ENCODE data around the gene APOBEC4. TPM values are rescaled to one million over a fixed set of nuclear protein-coding genes. Genes with fewer than 3 reads are reported as not detected.

The APOBEC4 gene
- total RNA-seq, 1 donor: not detected

DNA sequence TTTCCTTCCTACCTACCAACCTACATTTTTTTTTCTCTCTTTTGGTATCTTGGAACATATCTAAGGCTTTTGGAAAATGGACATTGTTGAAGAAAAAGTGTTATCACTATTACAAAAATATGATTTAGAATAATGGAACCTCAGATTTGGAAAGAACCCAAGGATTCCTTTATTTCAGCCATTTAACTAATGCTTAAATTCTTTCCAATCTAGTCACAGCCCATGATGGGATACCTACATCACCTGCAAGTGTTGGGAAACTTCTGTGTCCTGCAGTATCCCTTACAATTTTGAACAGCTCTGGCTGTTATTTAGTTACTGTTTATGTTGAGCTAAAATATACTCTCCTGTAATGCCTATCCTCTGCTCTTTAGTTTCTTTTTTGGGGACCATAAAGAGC lies 22.3 kb upstream of the APOBEC4 start:
- peak; percentile 52 for DNase-seq (ENCODE audit: low read depth)
- no peak overlapping the region for H3K4me3 ChIP-seq (ENCODE audit: low read depth, low read length)
- TF ChIP-seq, protein P1, sequence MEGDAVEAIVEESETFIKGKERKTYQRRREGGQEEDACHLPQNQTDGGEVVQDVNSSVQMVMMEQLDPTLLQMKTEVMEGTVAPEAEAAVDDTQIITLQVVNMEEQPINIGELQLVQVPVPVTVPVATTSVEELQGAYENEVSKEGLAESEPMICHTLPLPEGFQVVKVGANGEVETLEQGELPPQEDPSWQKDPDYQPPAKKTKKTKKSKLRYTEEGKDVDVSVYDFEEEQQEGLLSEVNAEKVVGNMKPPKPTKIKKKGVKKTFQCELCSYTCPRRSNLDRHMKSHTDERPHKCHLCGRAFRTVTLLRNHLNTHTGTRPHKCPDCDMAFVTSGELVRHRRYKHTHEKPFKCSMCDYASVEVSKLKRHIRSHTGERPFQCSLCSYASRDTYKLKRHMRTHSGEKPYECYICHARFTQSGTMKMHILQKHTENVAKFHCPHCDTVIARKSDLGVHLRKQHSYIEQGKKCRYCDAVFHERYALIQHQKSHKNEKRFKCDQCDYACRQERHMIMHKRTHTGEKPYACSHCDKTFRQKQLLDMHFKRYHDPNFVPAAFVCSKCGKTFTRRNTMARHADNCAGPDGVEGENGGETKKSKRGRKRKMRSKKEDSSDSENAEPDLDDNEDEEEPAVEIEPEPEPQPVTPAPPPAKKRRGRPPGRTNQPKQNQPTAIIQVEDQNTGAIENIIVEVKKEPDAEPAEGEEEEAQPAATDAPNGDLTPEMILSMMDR (IDR thresholded peaks at IDR 0.05; ENCODE audit: insufficient read depth, low read length): no peak

DNA sequence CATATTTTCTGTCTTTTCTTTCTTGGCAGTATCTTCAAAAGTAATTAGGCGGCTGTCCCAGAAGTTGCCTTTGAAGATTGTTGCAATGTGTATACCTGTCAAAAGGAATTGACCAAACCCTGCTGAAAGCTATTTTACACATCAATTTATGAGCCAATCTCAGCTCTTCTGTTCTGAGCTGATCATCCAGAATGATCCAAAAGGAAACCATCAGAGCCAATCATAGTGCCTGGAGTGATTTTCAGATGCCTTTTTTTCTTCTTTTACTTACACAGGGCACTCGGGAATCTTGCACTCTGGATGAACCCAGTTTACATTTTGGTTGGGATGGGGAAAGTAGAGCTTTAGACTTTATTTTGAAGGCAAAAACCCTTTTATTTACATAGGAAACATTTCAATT lies 21.8 kb upstream of the APOBEC4 start:
- DNase-seq (ENCODE audit: low read depth): no peak
- TF ChIP-seq, protein P1 (IDR thresholded peaks at IDR 0.05; ENCODE audit: insufficient read depth, low read length): no peak
- no peak overlapping the region for H3K4me3 ChIP-seq (ENCODE audit: low read depth, low read length)

DNA sequence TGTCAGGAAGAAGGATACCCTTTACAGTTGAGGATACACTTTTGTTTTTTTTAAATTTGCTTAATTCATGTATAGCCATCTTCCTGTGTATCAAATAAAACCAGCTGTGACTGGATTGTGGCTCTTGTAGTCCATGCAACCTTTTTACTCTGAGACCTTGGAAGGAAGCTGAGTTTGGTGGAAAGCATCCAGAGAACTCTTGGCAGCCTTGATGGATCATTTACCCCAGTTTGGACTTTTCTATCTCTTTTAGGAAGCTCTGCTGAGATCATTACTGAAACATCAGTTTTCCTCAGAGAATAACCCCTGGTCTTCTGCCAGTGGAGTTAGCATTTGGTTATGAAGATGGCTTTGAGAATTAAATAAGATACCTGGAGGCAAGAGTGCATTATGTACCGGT lies 21.2 kb upstream of the APOBEC4 start:
- H3K4me3 ChIP-seq (ENCODE audit: low read depth, low read length): no peak overlapping the region
- peak; percentile 85 for DNase-seq (ENCODE audit: low read depth)
- TF ChIP-seq, protein P1 (IDR thresholded peaks at IDR 0.05; ENCODE audit: insufficient read depth, low read length): no peak

DNA sequence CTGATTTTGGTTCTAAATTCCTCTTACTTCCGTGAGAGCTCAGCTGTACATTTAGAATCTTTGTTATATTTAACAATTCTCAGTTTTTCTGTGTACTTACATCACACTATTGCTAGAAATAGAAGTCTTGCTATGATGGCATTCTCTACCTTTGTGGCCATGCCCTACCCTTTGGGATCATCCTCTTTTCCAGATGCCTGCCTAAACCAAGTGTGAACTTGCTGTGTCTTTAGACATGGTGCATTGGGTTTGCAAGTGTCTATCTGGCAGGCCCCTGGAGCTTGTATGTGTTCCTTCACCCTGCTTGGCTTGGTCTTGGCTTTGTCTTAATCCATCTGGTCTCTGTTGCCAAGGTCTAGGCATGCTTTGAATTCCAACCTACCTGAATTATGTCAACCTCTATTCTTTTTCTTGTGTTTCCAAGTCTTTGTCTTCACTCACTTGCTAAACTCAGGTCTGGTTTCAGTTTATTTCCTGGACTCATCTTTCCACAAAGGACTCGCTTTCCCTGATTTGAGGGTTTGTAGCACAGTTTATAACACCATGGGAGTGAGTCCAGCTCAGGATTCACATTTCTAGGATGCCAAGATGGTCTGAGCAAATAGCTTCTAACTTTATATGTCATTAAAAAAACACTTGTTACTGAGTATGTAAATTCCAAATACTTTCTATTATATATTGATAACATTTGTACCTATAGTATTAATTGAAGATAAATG lies 20.6 kb upstream of the APOBEC4 start:
- TF ChIP-seq, protein P1 (IDR thresholded peaks at IDR 0.05; ENCODE audit: insufficient read depth, low read length): no peak
- peak; percentile 34 for DNase-seq (ENCODE audit: low read depth)
- no peak overlapping the region for H3K4me3 ChIP-seq (ENCODE audit: low read depth, low read length)

DNA sequence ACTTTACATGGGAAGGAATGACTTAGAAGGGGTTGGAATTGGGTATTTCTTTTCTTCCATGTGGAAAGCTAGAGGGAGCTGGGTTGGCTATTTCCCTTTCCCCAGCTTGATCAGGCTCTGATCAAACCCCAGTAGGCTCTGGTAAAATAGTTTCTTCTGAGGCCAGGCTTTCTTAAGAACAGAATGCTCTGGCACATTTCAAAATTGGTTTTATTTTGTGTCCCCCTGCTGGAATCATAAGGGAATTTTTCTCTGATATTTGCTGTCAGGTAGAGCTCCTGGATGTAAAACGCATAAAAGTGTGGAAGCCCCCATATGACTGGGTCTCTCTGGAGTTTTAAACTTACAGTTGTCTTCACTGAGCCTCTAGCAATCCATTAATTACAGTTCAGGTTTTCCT lies 17.1 kb upstream of the APOBEC4 start:
- no peak for DNase-seq (ENCODE audit: low read depth)
- no peak overlapping the region for H3K4me3 ChIP-seq (ENCODE audit: low read depth, low read length)
- TF ChIP-seq, protein P1 (IDR thresholded peaks at IDR 0.05; ENCODE audit: insufficient read depth, low read length): peak; percentile 26

DNA sequence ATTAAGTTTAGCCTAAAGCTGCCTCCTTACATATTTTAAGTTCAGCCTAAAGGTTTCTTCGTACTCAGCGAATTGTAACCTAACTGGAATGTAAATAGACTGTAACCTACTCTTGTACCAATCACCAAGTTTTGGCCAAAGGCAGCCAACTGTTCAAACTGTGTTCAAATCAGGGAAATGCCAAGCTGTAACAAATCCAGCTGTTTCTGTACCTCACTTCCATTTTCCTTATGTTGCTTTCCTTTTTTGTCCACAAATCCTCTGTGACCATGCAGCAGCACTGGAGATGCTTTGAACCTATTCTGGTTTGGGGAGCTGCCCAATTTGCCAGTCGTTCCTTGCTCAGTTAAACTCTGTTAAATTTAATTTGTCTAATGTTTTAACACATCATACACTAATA lies 3.2 kb upstream of the APOBEC4 start:
- TF ChIP-seq, protein P1 (IDR thresholded peaks at IDR 0.05; ENCODE audit: insufficient read depth, low read length): no peak
- no peak for DNase-seq (ENCODE audit: low read depth)
- no peak overlapping the region for H3K4me3 ChIP-seq (ENCODE audit: low read depth, low read length)
